ENCODE results near the gene GRM2.

DNA sequence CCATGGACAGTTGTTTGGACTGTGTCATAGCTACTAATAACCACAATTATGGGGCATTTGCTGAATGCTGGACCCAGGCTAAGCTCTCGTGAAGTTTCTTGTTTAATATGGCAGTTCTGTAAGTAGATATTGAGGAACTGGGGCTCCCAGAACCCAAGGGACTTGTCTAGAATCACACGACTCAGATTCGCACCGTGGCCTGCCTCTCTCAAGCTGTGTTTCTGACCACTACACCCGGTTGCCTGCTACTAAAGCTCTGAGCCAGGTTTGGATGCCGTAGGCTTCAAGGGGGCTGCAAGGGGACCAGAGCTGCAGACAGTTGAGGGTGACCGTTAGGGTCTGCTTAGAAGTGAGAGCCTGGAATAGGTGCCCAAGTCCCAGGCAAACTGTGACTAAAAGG lies 24.3 kb upstream of the GRM2 start:
- TF ChIP-seq, protein P1, sequence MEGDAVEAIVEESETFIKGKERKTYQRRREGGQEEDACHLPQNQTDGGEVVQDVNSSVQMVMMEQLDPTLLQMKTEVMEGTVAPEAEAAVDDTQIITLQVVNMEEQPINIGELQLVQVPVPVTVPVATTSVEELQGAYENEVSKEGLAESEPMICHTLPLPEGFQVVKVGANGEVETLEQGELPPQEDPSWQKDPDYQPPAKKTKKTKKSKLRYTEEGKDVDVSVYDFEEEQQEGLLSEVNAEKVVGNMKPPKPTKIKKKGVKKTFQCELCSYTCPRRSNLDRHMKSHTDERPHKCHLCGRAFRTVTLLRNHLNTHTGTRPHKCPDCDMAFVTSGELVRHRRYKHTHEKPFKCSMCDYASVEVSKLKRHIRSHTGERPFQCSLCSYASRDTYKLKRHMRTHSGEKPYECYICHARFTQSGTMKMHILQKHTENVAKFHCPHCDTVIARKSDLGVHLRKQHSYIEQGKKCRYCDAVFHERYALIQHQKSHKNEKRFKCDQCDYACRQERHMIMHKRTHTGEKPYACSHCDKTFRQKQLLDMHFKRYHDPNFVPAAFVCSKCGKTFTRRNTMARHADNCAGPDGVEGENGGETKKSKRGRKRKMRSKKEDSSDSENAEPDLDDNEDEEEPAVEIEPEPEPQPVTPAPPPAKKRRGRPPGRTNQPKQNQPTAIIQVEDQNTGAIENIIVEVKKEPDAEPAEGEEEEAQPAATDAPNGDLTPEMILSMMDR (conservative IDR thresholded peaks at IDR 0.05): no peak
- no peak for TF ChIP-seq EZH2 (IDR thresholded peaks at IDR 0.05; ENCODE audit: low read depth)

All from PC-9 (cell line).